SJCRH30 (cell line): ENCODE data around the gene CYP4F8. TPM values are rescaled to one million over a fixed set of nuclear protein-coding genes. Genes with fewer than 3 reads are reported as not detected.
"Not testable (repeated sequence)": the region's sequence is repeated elsewhere in the genome, so short reads cannot be mapped to it uniquely, and the experiment has no call there.

Experiments used
- DNase-seq, 2 experiments: peaks; one replicate each; pipeline ENCODE4 v3.0.0-alpha.2; 2015 to 2020
- H3K27ac ChIP-seq: fragments of 250-450 bp; sonication (Bioruptor Pico); 2 replicates; pipeline ENCODE4 v1.5.1; 2020; ENCODE audit warnings: mild to moderate bottlenecking, moderate library complexity
- H3K27me3 ChIP-seq: fragments of 250-450 bp; sonication (Bioruptor Pico); 2 replicates; pipeline ENCODE4 v1.5.1; 2020; ENCODE audit warnings: mild to moderate bottlenecking, moderate library complexity
- H3K36me3 ChIP-seq: fragments of 250-450 bp; sonication (Bioruptor Pico); 2 replicates; pipeline ENCODE4 v1.5.1; 2020; ENCODE audit warnings: mild to moderate bottlenecking, moderate library complexity
- H3K4me1 ChIP-seq: fragments of 250-450 bp; sonication (Bioruptor Pico); 2 replicates; pipeline ENCODE4 v1.5.1; 2020; ENCODE audit warnings: mild to moderate bottlenecking, moderate library complexity
- H3K4me3 ChIP-seq: fragments of 250-450 bp; sonication (Bioruptor Pico); 2 replicates; pipeline ENCODE4 v1.5.1; 2020; ENCODE audit warnings: mild to moderate bottlenecking, moderate library complexity
- H3K9me3 ChIP-seq: fragments of 250-450 bp; sonication (Bioruptor Pico); replicated peaks from 2 replicates; pipeline ENCODE4 v1.5.1; 2020; ENCODE audit warnings: mild to moderate bottlenecking, moderate library complexity
- total RNA-seq: library from RNA; depleted of rRNA; stranded (reverse); fragments of >200 nt; shearing (Covaris generic); gene quantifications from 2 replicates; pipeline ENCODE4 v1.2.3, GENCODE V29; 2014

Gene CYP4F8
- total RNA-seq, 1 experiment from 2014 or later, result not detected

GRCh38 chr19:15644816-15645215 is 29.8 kb downstream of the CYP4F8 start:
- H3K9me3 ChIP-seq, result no peaks in the 10 kb centered on the region
- H3K4me3 ChIP-seq, result no peak overlapping the region
- no peaks in the 10 kb centered on the region for H3K36me3 ChIP-seq
- H3K27me3 ChIP-seq, result no peaks in the 10 kb centered on the region
- no peaks in the 10 kb centered on the region for H3K4me1 ChIP-seq
- no peak for DNase-seq
- H3K27ac ChIP-seq, result no peak overlapping the region

- H3K4me3 ChIP-seq, result no peak overlapping the region
- no peak overlapping the region for H3K27ac ChIP-seq
- DNase-seq, result no peak
- no peaks in the 10 kb centered on the region for H3K27me3 ChIP-seq
- no peaks in the 10 kb centered on the region for H3K4me1 ChIP-seq
- no peaks in the 10 kb centered on the region for H3K9me3 ChIP-seq
- no peaks in the 10 kb centered on the region for H3K36me3 ChIP-seq
These were observed 34.5 kb downstream of the CYP4F8 start for GRCh38 chr19:15649526-15649925.

GRCh38 chr19:15650123-15650522 is 35.1 kb downstream of the CYP4F8 start:
- H3K36me3 ChIP-seq, H3K27ac ChIP-seq, DNase-seq, H3K4me3 ChIP-seq, H3K9me3 ChIP-seq, H3K4me1 ChIP-seq, H3K27me3 ChIP-seq: not testable (repeated sequence)

- no peaks in the 10 kb centered on the region for H3K9me3 ChIP-seq
- no peak overlapping the region for H3K4me3 ChIP-seq
- no peaks in the 10 kb centered on the region for H3K36me3 ChIP-seq
- H3K27me3 ChIP-seq, result no peaks in the 10 kb centered on the region
- no peak for DNase-seq
- no peaks in the 10 kb centered on the region for H3K4me1 ChIP-seq
- no peak overlapping the region for H3K27ac ChIP-seq
These were observed 36.8 kb downstream of the CYP4F8 start for GRCh38 chr19:15651791-15652190.

- H3K36me3 ChIP-seq, result no peaks in the 10 kb centered on the region
- no peak overlapping the region for H3K4me3 ChIP-seq
- DNase-seq, result no peak
- no peaks in the 10 kb centered on the region for H3K9me3 ChIP-seq
- H3K27me3 ChIP-seq, result no peaks in the 10 kb centered on the region
- no peak overlapping the region for H3K27ac ChIP-seq
- no peaks in the 10 kb centered on the region for H3K4me1 ChIP-seq
These were observed 37.7 kb downstream of the CYP4F8 start for GRCh38 chr19:15652559-15653278.

- no peaks in the 10 kb centered on the region for H3K4me1 ChIP-seq
- DNase-seq, result no peak
- H3K4me3 ChIP-seq, result no peak overlapping the region
- no peak overlapping the region for H3K27ac ChIP-seq
- H3K9me3 ChIP-seq, result no peaks in the 10 kb centered on the region
- no peaks in the 10 kb centered on the region for H3K36me3 ChIP-seq
- H3K27me3 ChIP-seq, result no peaks in the 10 kb centered on the region
These were observed 41.4 kb downstream of the CYP4F8 start for GRCh38 chr19:15656467-15656866.

GRCh38 chr19:15663247-15663646 is 48.2 kb downstream of the CYP4F8 start:
- H3K9me3 ChIP-seq, result no peaks in the 10 kb centered on the region
- H3K4me3 ChIP-seq, result no peak overlapping the region
- no peaks in the 10 kb centered on the region for H3K36me3 ChIP-seq
- DNase-seq, result no peak
- no peaks in the 10 kb centered on the region for H3K4me1 ChIP-seq
- no peak overlapping the region for H3K27ac ChIP-seq
- H3K27me3 ChIP-seq, result no peaks in the 10 kb centered on the region

- H3K4me3 ChIP-seq, result no peak overlapping the region
- no peak overlapping the region for H3K27ac ChIP-seq
- H3K27me3 ChIP-seq, result no peaks in the 10 kb centered on the region
- no peaks in the 10 kb centered on the region for H3K4me1 ChIP-seq
- no peaks in the 10 kb centered on the region for H3K9me3 ChIP-seq
- no peaks in the 10 kb centered on the region for H3K36me3 ChIP-seq
- no peak for DNase-seq
These were observed 51.2 kb downstream of the CYP4F8 start for GRCh38 chr19:15666186-15666585.

GRCh38 chr19:15666883-15667282 is 51.9 kb downstream of the CYP4F8 start:
- Histone ChIP-seq H3K4me1 (no peaks in the 10 kb centered on the region), H3K4me3 (no peak overlapping the region), H3K27me3 (no peaks in the 10 kb centered on the region), H3K27ac (no peak overlapping the region), H3K9me3 (no peaks in the 10 kb centered on the region), H3K36me3 (no peaks in the 10 kb centered on the region)
- DNase-seq, result no peak

GRCh38 chr19:15669440-15669839 is 54.4 kb downstream of the CYP4F8 start:
- Histone ChIP-seq H3K27me3 (no peaks in the 10 kb centered on the region), H3K27ac (no peak overlapping the region), H3K4me3 (no peak overlapping the region), H3K4me1 (no peaks in the 10 kb centered on the region), H3K9me3 (no peaks in the 10 kb centered on the region), H3K36me3 (no peaks in the 10 kb centered on the region)
- no peak for DNase-seq

GRCh38 chr19:15669891-15670290 is 54.9 kb downstream of the CYP4F8 start:
- H3K27ac ChIP-seq, result no peak overlapping the region
- H3K27me3 ChIP-seq, result no peaks in the 10 kb centered on the region
- no peaks in the 10 kb centered on the region for H3K36me3 ChIP-seq
- no peak for DNase-seq
- no peak overlapping the region for H3K4me3 ChIP-seq
- no peaks in the 10 kb centered on the region for H3K9me3 ChIP-seq
- H3K4me1 ChIP-seq, result no peaks in the 10 kb centered on the region

GRCh38 chr19:15671237-15671821 is 56.3 kb downstream of the CYP4F8 start:
- DNase-seq, result no peak
- Histone ChIP-seq H3K4me3 (no peak overlapping the region), H3K27me3 (no peaks in the 10 kb centered on the region), H3K36me3 (no peaks in the 10 kb centered on the region), H3K4me1 (no peaks in the 10 kb centered on the region), H3K9me3 (no peaks in the 10 kb centered on the region), H3K27ac (no peak overlapping the region)

- Histone ChIP-seq H3K9me3 (no peaks in the 10 kb centered on the region), H3K4me1 (no peaks in the 10 kb centered on the region), H3K27me3 (no peaks in the 10 kb centered on the region), H3K36me3 (no peaks in the 10 kb centered on the region), H3K4me3 (no peak overlapping the region), H3K27ac (no peak overlapping the region)
- peak in 1 of 2 experiments; percentile 6 for DNase-seq
These were observed 57.0 kb downstream of the CYP4F8 start for GRCh38 chr19:15671891-15672579.

GRCh38 chr19:15672580-15673175 is 57.7 kb downstream of the CYP4F8 start, which contains the start of gene CYP4F12:
TSS of gene CYP4F12 (plus strand) at chr19:15673087. CDS start at chr19:15673530, 443 bp downstream.
- DNase-seq, result peak; percentile 17 to 22

GRCh38 chr19:15673176-15673654 is 58.2 kb downstream of the CYP4F8 start:
- H3K9me3 ChIP-seq, result no peaks in the 10 kb centered on the region
- DNase-seq, result no peak
- H3K27ac ChIP-seq, result no peak overlapping the region
- H3K36me3 ChIP-seq, result no peaks in the 10 kb centered on the region
- H3K4me1 ChIP-seq, result no peaks in the 10 kb centered on the region
- no peak overlapping the region for H3K4me3 ChIP-seq
- no peaks in the 10 kb centered on the region for H3K27me3 ChIP-seq

More at GRCh38 chr19:15672580-15673175, 57.7 kb downstream of the CYP4F8 start, which contains the start of gene CYP4F12:
- no peaks in the 10 kb centered on the region for H3K27me3 ChIP-seq
- no peaks in the 10 kb centered on the region for H3K9me3 ChIP-seq
- no peak within 1 kb of the TSS for H3K27ac ChIP-seq
- no peaks in the 10 kb centered on the region for H3K36me3 ChIP-seq
- H3K4me3 ChIP-seq, result no peak within 1 kb of the TSS
- H3K4me1 ChIP-seq, result no peaks in the 10 kb centered on the region
